ENCODE results near the gene BDH1. TPM values are rescaled to one million over a fixed set of nuclear protein-coding genes. Genes with fewer than 3 reads are reported as not detected.
A peak's percentile ranks its signal among the peaks of the same experiment; 100 is the strongest.

The BDH1 gene
- total RNA-seq, 4 donors from 2014 or later: 120 to 269 (median 163) TPM

DNA sequence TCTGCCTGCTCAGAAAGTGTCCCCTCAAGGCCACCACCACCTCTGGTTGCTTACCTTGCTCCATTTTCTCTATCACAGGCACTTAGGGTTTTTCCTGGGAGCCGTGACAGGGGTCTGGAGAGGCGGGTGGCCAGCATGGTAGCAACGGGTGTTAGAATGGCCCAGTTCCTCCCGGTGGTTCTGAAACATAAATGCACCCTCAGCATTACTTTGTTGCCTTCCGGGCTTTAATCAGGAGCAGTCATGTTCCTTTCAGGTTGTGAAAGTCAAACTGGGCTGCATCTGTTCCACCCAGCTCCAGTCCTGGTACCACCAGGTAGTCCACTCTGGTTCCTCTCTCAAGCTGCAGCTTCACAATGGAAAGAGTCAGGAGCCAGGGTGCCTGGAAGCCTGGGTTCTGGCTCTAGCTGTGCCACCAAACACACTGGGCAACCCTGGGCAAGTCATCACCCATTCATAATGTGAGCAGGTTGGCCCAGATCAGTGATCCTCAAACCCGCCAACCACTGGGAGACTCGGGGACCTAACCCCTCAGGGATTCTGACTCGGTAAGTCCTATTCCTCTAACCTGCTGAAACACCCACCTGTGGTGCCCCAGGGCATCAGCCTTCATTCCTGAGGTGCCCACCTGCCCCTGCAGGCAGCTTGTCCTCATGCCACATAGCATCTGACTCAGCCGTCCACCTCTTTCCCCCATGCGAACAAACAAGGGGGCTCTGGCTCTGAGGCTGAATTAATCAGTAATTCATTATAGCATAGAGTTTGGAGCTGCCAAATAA lies 9.3 kb downstream of the BDH1 start:
- Histone ChIP-seq H3K4me1 (peaks cover 0 to 26% (median 3%) of the 10 kb centered on the region in 4 donors), H3K27me3 (no peaks in the 10 kb centered on the region), H3K9me3 (no peaks in the 10 kb centered on the region), H3K27ac (peak overlapping the region in 1 of 4 donors; percentile 75), H3K4me3 (no peak overlapping the region), H3K36me3 (peaks cover 0 to 33% (median 0%) of the 10 kb centered on the region in 3 donors)
- DNase-seq: no peak
- TF ChIP-seq POLR2A (IDR thresholded peaks at IDR 0.05): no peak
- TF ChIP-seq, protein P1, sequence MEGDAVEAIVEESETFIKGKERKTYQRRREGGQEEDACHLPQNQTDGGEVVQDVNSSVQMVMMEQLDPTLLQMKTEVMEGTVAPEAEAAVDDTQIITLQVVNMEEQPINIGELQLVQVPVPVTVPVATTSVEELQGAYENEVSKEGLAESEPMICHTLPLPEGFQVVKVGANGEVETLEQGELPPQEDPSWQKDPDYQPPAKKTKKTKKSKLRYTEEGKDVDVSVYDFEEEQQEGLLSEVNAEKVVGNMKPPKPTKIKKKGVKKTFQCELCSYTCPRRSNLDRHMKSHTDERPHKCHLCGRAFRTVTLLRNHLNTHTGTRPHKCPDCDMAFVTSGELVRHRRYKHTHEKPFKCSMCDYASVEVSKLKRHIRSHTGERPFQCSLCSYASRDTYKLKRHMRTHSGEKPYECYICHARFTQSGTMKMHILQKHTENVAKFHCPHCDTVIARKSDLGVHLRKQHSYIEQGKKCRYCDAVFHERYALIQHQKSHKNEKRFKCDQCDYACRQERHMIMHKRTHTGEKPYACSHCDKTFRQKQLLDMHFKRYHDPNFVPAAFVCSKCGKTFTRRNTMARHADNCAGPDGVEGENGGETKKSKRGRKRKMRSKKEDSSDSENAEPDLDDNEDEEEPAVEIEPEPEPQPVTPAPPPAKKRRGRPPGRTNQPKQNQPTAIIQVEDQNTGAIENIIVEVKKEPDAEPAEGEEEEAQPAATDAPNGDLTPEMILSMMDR (IDR thresholded peaks at IDR 0.05): no peak

- Histone ChIP-seq H3K9me3 (no peaks in the 10 kb centered on the region), H3K27me3 (no peaks in the 10 kb centered on the region), H3K4me3 (no peak overlapping the region), H3K27ac (no peak overlapping the region), H3K4me1 (peaks cover 0 to 26% (median 3%) of the 10 kb centered on the region in 4 donors), H3K36me3 (peaks cover 0 to 33% (median 0%) of the 10 kb centered on the region in 3 donors)
- TF ChIP-seq POLR2A (IDR thresholded peaks at IDR 0.05): no peak
- TF ChIP-seq, protein P1 (IDR thresholded peaks at IDR 0.05): no peak
- no peak for DNase-seq
These were observed 10.2 kb downstream of the BDH1 start for GRCh38 chr3:197545571-197545970.

DNA sequence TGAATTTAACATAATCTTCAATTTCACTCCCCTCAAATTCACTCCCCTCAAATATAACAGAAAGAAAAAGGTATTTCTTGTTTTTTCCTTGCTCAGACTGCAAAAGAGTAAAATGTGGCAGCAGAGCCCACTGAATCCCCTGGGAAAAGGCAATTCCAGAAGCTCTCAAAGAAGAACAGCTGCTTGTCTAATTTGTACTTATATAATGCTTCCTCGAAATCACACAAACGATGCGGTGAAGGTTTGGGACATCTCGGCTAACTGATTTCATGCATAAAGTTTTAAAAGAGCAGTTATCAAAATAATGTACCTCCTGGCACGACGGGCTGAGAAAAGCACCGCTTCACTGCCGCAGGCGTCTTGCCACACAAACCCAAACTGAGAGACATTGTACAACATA lies 10.7 kb downstream of the BDH1 start:
- H3K4me1 ChIP-seq: peaks cover 0 to 26% (median 3%) of the 10 kb centered on the region in 4 donors

GRCh38 chr3:197542741-197543454 lies 12.9 kb downstream of the BDH1 start:
- TF ChIP-seq, protein P1 (IDR thresholded peaks at IDR 0.05): no peak
- TF ChIP-seq POLR2A (IDR thresholded peaks at IDR 0.05): no peak
- peak in 1 of 3 donors; percentile 50 for DNase-seq
- Histone ChIP-seq H3K36me3 (peaks cover 0 to 37% (median 0%) of the 10 kb centered on the region in 3 donors), H3K27me3 (no peaks in the 10 kb centered on the region), H3K4me1 (peaks cover 0 to 13% (median 3%) of the 10 kb centered on the region in 4 donors), H3K4me3 (no peak overlapping the region), H3K9me3 (no peaks in the 10 kb centered on the region), H3K27ac (no peak overlapping the region)

More for the DNA sequence above, 10.7 kb downstream of the BDH1 start:
- TF ChIP-seq, protein P1 (IDR thresholded peaks at IDR 0.05): no peak
- TF ChIP-seq POLR2A (IDR thresholded peaks at IDR 0.05): no peak
- Histone ChIP-seq H3K9me3 (no peaks in the 10 kb centered on the region), H3K4me3 (no peak overlapping the region), H3K27me3 (no peaks in the 10 kb centered on the region), H3K36me3 (peaks cover 0 to 33% (median 0%) of the 10 kb centered on the region in 3 donors), H3K27ac (no peak overlapping the region)
- no peak for DNase-seq

- Histone ChIP-seq H3K4me3 (no peak overlapping the region), H3K36me3 (peaks cover 0 to 37% (median 0%) of the 10 kb centered on the region in 3 donors), H3K27me3 (no peaks in the 10 kb centered on the region), H3K27ac (no peak overlapping the region), H3K9me3 (no peaks in the 10 kb centered on the region), H3K4me1 (peaks cover 0 to 4% (median 0%) of the 10 kb centered on the region in 4 donors)
- DNase-seq: peak in 1 of 3 donors; percentile 46
- TF ChIP-seq, protein P1 (IDR thresholded peaks at IDR 0.05): no peak
- TF ChIP-seq POLR2A (IDR thresholded peaks at IDR 0.05): no peak
These were observed 13.8 kb downstream of the BDH1 start for GRCh38 chr3:197541756-197542539.

Measured in Peyer's patch (tissue), 4 donors.